GM12878 (cell line): ENCODE data around the gene E2F2. TPM values are rescaled to one million over a fixed set of nuclear protein-coding genes. Genes with fewer than 3 reads are reported as not detected.

Experiments
- ASH2L ChIP-seq: fragments of 300-600, 200-600 bp; sonication (generic); IDR thresholded peaks from 2 replicates; pipeline ENCODE4 v1.6.1; 2017; ENCODE audit warnings: low read depth, mild to moderate bottlenecking, borderline replicate concordance
- BACH1 ChIP-seq: fragments of 450-650 bp; IDR thresholded peaks from 2 replicates; pipeline ENCODE4 v1.6.1; 2017; ENCODE audit warnings: mild to moderate bottlenecking, borderline replicate concordance
- BCLAF1 ChIP-seq: fragments of 450-650 bp; IDR thresholded peaks from 2 replicates; pipeline ENCODE4 v1.6.1; 2017; ENCODE audit warnings: antibody characterized with exemption, mild to moderate bottlenecking, moderate library complexity
- CBFB ChIP-seq: IDR thresholded peaks from 2 replicates; pipeline ENCODE4 v1.6.1; 2016; ENCODE audit warnings: antibody characterized with exemption, low read depth
- CBX3 ChIP-seq: fragments of 200-600 bp; sonication (generic); IDR thresholded peaks from 2 replicates; pipeline ENCODE4 v1.6.1; 2016; ENCODE audit warnings: low read depth, borderline replicate concordance
- CHD4 ChIP-seq: fragments of 200-600 bp; sonication (generic); IDR thresholded peaks from 2 replicates; pipeline ENCODE4 v1.6.1; 2016; ENCODE audit warnings: mild to moderate bottlenecking
- ELK1 ChIP-seq: IDR thresholded peaks from 2 replicates; pipeline ENCODE4 v1.6.1; 2012; ENCODE audit warnings: low read depth, low read length, improper control_type of control experiment
- EP300 ChIP-seq, 2 experiments: fragments of 150-350 bp in 1 of 2; IDR thresholded peaks; 2 replicates each; pipeline ENCODE4 v1.6.1; 2011 to 2012; ENCODE audit warnings: low read depth in 2 of 2, low read length in 2 of 2, borderline replicate concordance in 1 of 2, improper control_type of control experiment in 1 of 2, inconsistent platforms in 1 of 2; ENCODE audit not compliant: control insufficient read depth in 1 of 2
- ETV6 ChIP-seq, 2 experiments: fragments of 450-650 bp in 1 of 2; IDR thresholded peaks in 1 of 2; conservative IDR thresholded peaks in 1 of 2; 2 replicates each; pipeline ENCODE4 v1.6.1; 2014; ENCODE audit warnings: antibody characterized with exemption in 1 of 2, borderline replicate concordance in 1 of 2, low read depth in 1 of 2, mild to moderate bottlenecking in 1 of 2, moderate library complexity in 1 of 2
- FOXM1 ChIP-seq: IDR thresholded peaks from 2 replicates; pipeline ENCODE4 v1.6.1; 2012; ENCODE audit warnings: low read depth, mild to moderate bottlenecking, inconsistent platforms, low read length, moderate library complexity
- GATAD2B ChIP-seq: fragments of 450-650 bp; conservative IDR thresholded peaks from 2 replicates; pipeline ENCODE4 v1.6.1; 2017; ENCODE audit warnings: low read depth, mild to moderate bottlenecking, moderate library complexity
- KAT2A ChIP-seq: conservative IDR thresholded peaks from 2 replicates; pipeline ENCODE4 v1.6.1; 2011; ENCODE audit warnings: low read depth, low read length; ENCODE audit not compliant: control insufficient read depth
- MAX ChIP-seq: IDR thresholded peaks from 2 replicates; pipeline ENCODE4 v1.6.1; 2012; ENCODE audit warnings: low read depth, low read length, improper control_type of control experiment
- MXI1 ChIP-seq: fragments of 150-350 bp; IDR thresholded peaks from 2 replicates; pipeline ENCODE4 v1.6.1; 2011; ENCODE audit warnings: low read depth, mild to moderate bottlenecking, inconsistent platforms, low read length, improper control_type of control experiment
- NFXL1 ChIP-seq: fragments of 450-650 bp; IDR thresholded peaks from 2 replicates; pipeline ENCODE4 v1.6.1; 2017; ENCODE audit warnings: antibody characterized with exemption, mild to moderate bottlenecking, borderline replicate concordance
- PAX5 ChIP-seq: IDR thresholded peaks from 2 replicates; pipeline ENCODE4 v1.6.1; 2011; ENCODE audit warnings: low read depth, low read length, borderline replicate concordance
- RB1 ChIP-seq: fragments of 450-650 bp; formaldehyde crosslinking; IDR thresholded peaks from 2 replicates; pipeline ENCODE4 v1.6.1; 2017; ENCODE audit warnings: mild to moderate bottlenecking, borderline replicate concordance
- SIN3A ChIP-seq: IDR thresholded peaks from 2 replicates; pipeline ENCODE4 v1.6.1; 2012; ENCODE audit warnings: low read depth, low read length, improper control_type of control experiment
- SMC3 ChIP-seq: IDR thresholded peaks from 2 replicates; pipeline ENCODE4 v1.6.1; 2011; ENCODE audit warnings: low read length, improper control_type of control experiment, borderline replicate concordance
- STAT1 ChIP-seq: fragments of 450-650 bp; conservative IDR thresholded peaks from 2 replicates; pipeline ENCODE4 v1.6.1; 2014; ENCODE audit warnings: antibody characterized with exemption, mild to moderate bottlenecking
- TAF1 ChIP-seq: IDR thresholded peaks from 2 replicates; pipeline ENCODE4 v1.6.1; 2011; ENCODE audit warnings: mild to moderate bottlenecking, low read depth, low read length, borderline replicate concordance
- TARDBP ChIP-seq: IDR thresholded peaks from 2 replicates; pipeline ENCODE4 v1.6.1; 2016; ENCODE audit warnings: borderline replicate concordance
- TBL1XR1 ChIP-seq: IDR thresholded peaks from 2 replicates; pipeline ENCODE4 v1.6.1; 2012; ENCODE audit warnings: low read depth, low read length, improper control_type of control experiment
- TCF3 ChIP-seq: IDR thresholded peaks from 2 replicates; pipeline ENCODE4 v1.6.1; 2012; ENCODE audit warnings: low read depth, mild to moderate bottlenecking, low read length, borderline replicate concordance; ENCODE audit not compliant: insufficient read depth
- WRNIP1 ChIP-seq: IDR thresholded peaks from 2 replicates; pipeline ENCODE4 v1.6.1; 2011; ENCODE audit warnings: low read depth, low read length, improper control_type of control experiment, borderline replicate concordance
- ZBED1 ChIP-seq: IDR thresholded peaks from 2 replicates; pipeline ENCODE4 v1.6.1; 2016; ENCODE audit warnings: borderline replicate concordance
- ZNF207 ChIP-seq: fragments of 450-650 bp; IDR thresholded peaks from 2 replicates; pipeline ENCODE4 v1.6.1; 2014; ENCODE audit warnings: antibody characterized with exemption, mild to moderate bottlenecking, borderline replicate concordance
- ZNF622 ChIP-seq: fragments of 450-650 bp; IDR thresholded peaks from 2 replicates; pipeline ENCODE4 v1.6.1; 2017; ENCODE audit warnings: mild to moderate bottlenecking, inconsistent platforms
- polyA plus RNA-seq, 11 experiments: library from polyadenylated mRNA; depleted of rRNA in 4 of 11; unstranded in 6 of 11; stranded (reverse) in 5 of 11; fragments of >200 nt; fragmentation: Nextera tagmentation in 4 of 11; fragmentation: Illumina TruSeq in 1 of 11; extraction: Ambion mirVana in 4 of 11; extraction: Trizol in 1 of 11; gene quantifications; 1 replicate in 1 of 11; 2 replicates in 10 of 11; pipeline versions ENCODE4 v1.2.1 to v1.2.3, GENCODE V29; 2011 to 2016; ENCODE audit warnings: inconsistent platforms in 2 of 11, missing spikeins in 2 of 11, low read depth in 1 of 11
- total RNA-seq, 4 experiments: library from RNA; depleted of rRNA in 3 of 4; stranded (reverse); fragments of >200 nt in 3 of 4; fragmentation: Illumina TruSeq in 1 of 4; extraction: Trizol in 1 of 4; gene quantifications; 2 replicates each; pipeline versions ENCODE4 v1.2.1 to v1.2.3, GENCODE V29; 2013 to 2021

The E2F2 gene
- total and polyA plus RNA-seq, 10 of the 15 experiments (the other 5 are each of a cell fraction or from before 2014, with no cell fraction given): 3.8 to 27.2 (median 14.6) TPM

- TF ChIP-seq ETV6 (conservative IDR thresholded peaks at IDR 0.05 in 1 of 2, IDR thresholded peaks at IDR 0.05 in 1 of 2; ENCODE audit: borderline replicate concordance in 1 of 2, low read depth in 1 of 2): peak in 1 of 2 experiments; percentile 64; a peak in 1 of 4 replicates
- TF ChIP-seq MAX: no peak
- TF ChIP-seq GATAD2B: no peak
- peak; percentile 98 for TF ChIP-seq TCF3
- no peak for TF ChIP-seq SMC3
- TF ChIP-seq SIN3A: peak; percentile 69; the same call in 1 of the 2 replicates
- TF ChIP-seq ZBED1: no peak
- TF ChIP-seq PAX5: 0 out of 2 replicates have a peak, but pooled peaks have one; percentile 68
- no peak for TF ChIP-seq ZNF207
- no peak for TF ChIP-seq CBX3
- no peak for TF ChIP-seq KAT2A
- TF ChIP-seq MXI1: peak; percentile 52; the same call in 1 of the 2 replicates
- no peak for TF ChIP-seq FOXM1
- TF ChIP-seq ASH2L: no peak
- TF ChIP-seq BCLAF1: no peak
- no peak for TF ChIP-seq STAT1
- no peak for TF ChIP-seq CHD4
- no peak for TF ChIP-seq TBL1XR1
- no peak for TF ChIP-seq NFXL1
- TF ChIP-seq CBFB: no peak
- no peak for TF ChIP-seq BACH1
- no peak for TF ChIP-seq WRNIP1
- TF ChIP-seq ZNF622: no peak
- TF ChIP-seq TAF1: no peak
- no peak for TF ChIP-seq RB1
- peak in 1 of 2 experiments; percentile 51; a peak in 1 of 4 replicates for TF ChIP-seq EP300 (IDR thresholded peaks at IDR 0.05; ENCODE audit: borderline replicate concordance in 1 of 2, control insufficient read depth in 1 of 2, low read depth in 2 of 2, low read length in 2 of 2)
- TF ChIP-seq ELK1: no peak
- TF ChIP-seq TARDBP: peak; percentile 33; the same call in 1 of the 2 replicates
Observed at GRCh38 chr1:23525558-23526250, 5.3 kb downstream of the E2F2 start (continued).
